ENCODE measurements around the gene CFAP20. TPM values are rescaled to one million over a fixed set of nuclear protein-coding genes. Genes with fewer than 3 reads are reported as not detected.

Gene CFAP20
- total RNA-seq, 4 donors from 2014 or later: 23.7 to 88.8 (median 59.2) TPM

DNA sequence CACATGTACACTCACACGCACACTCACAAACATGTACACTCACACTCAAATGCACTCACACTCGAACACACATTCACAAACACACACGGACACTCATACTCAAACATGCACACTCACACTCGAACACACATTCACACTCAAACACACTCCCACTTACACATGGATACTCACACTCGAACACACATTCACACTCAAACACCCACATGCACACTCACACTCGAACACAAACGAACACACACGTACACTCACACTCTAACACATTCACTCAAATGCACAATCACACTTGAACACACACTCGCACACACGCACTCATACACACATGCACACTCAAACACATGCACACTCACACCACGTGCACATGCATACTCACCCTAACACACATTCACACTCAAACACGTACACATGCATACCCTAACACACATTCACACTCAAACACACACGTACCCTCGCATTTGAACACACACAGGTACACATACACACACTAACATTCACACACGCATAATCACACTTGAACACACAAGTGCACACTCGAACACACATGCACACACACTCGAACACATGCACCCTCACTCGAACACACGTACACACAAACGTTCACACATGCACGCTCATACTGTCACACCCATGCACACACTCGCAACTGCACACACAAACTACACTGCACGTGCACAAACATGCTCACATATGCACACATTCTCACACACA is 41.8 kb downstream of the CFAP20 start:
- no peaks in the 10 kb centered on the region for H3K36me3 ChIP-seq
- DNase-seq: no peak
- no peak overlapping the region for H3K4me3 ChIP-seq
- intact Hi-C loops (cut with DNase I; ENCODE audit: low total_unique reads): no loop called here
- H3K27me3 ChIP-seq: no peaks in the 10 kb centered on the region
- H3K9me3 ChIP-seq: no peaks in the 10 kb centered on the region
- no peak for TF ChIP-seq CTCF (IDR thresholded peaks at IDR 0.05)
- no peak for TF ChIP-seq POLR2A (IDR thresholded peaks at IDR 0.05)
- no peaks in the 10 kb centered on the region for H3K4me1 ChIP-seq
- H3K27ac ChIP-seq: no peak overlapping the region

GRCh38 chr16:58086381-58087208 is 42.6 kb downstream of the CFAP20 start:
- Histone ChIP-seq H3K27ac (no peak overlapping the region), H3K4me3 (no peak overlapping the region), H3K4me1 (no peaks in the 10 kb centered on the region), H3K36me3 (no peaks in the 10 kb centered on the region), H3K27me3 (no peaks in the 10 kb centered on the region), H3K9me3 (no peaks in the 10 kb centered on the region)
- intact Hi-C loops (cut with DNase I; ENCODE audit: low total_unique reads): no loop called here
- DNase-seq: no peak
- no peak for TF ChIP-seq POLR2A (IDR thresholded peaks at IDR 0.05)
- no peak for TF ChIP-seq CTCF (IDR thresholded peaks at IDR 0.05)

DNA sequence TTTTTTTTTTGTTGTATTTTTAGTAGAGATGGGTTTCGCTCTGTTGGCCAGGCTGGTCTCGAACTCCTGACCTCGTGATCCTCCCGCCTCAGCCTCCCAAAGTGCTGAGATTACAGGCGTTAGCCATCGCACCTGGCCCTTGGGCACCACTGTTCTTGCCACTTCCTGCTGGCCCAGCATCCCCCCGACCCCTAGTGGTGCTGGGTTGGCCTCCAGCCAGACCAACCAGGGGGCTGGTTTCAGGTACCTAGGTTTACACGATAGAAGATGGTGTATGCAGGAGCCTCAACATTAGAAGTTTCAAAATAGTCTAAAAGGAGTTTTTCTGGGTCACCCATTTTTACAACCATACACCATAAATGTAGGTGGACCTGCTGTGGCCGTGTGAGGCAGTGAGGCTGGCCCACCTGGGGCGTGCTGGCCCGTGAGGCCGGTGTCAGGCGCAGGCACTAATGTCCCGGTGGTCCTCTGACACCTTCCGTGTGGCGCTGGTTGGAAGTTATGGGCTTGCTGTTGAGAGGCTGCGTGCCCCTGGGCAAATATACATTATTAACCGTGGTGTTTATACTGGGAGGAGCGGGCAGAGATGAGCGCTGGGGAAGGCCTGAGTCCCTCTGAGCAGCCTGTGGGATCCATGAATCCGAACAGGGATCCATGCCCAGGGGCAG is 43.5 kb downstream of the CFAP20 start:
- TF ChIP-seq POLR2A (IDR thresholded peaks at IDR 0.05) (no peak), CTCF (IDR thresholded peaks at IDR 0.05) (no peak)
- DNase-seq: no peak
- no peaks in the 10 kb centered on the region for H3K27me3 ChIP-seq
- no peaks in the 10 kb centered on the region for H3K9me3 ChIP-seq
- H3K4me3 ChIP-seq: no peak overlapping the region
- intact Hi-C loops (cut with DNase I; ENCODE audit: low total_unique reads): no loop called here
- H3K27ac ChIP-seq: no peak overlapping the region
- H3K4me1 ChIP-seq: no peaks in the 10 kb centered on the region
- no peaks in the 10 kb centered on the region for H3K36me3 ChIP-seq

- Histone ChIP-seq H3K4me3 (no peak overlapping the region), H3K36me3 (no peaks in the 10 kb centered on the region), H3K9me3 (no peaks in the 10 kb centered on the region), H3K27ac (no peak overlapping the region), H3K4me1 (no peaks in the 10 kb centered on the region), H3K27me3 (no peaks in the 10 kb centered on the region)
- DNase-seq: no peak
- intact Hi-C loops (cut with DNase I; ENCODE audit: low total_unique reads): no loop called here
- TF ChIP-seq POLR2A (IDR thresholded peaks at IDR 0.05): no peak
- TF ChIP-seq CTCF (IDR thresholded peaks at IDR 0.05): no peak
These were observed 44.0 kb downstream of the CFAP20 start for GRCh38 chr16:58085171-58085570.

DNA sequence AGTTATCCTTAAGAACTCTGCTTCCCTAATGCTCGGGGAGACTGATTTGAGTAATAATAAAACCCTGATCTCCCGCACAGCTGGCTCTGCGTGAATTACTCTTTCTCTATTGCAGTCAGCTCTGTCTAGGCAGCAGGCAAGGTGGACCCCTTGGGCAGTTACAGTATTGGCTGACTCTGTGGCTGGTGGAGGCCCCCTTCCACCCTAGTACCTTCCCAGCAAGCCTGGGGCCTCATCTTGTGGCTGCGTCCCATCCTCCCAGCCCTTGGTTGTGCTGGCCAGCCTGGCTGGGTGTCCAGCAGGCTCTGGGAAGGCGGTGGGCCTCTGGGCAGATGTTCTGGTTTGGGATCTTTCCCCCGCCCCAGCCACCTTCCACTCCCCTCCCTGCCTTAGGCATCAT is 44.5 kb downstream of the CFAP20 start:
- Histone ChIP-seq H3K9me3 (no peaks in the 10 kb centered on the region), H3K27ac (no peak overlapping the region), H3K4me3 (no peak overlapping the region), H3K36me3 (no peaks in the 10 kb centered on the region), H3K27me3 (no peaks in the 10 kb centered on the region), H3K4me1 (no peaks in the 10 kb centered on the region)
- no peak for DNase-seq
- intact Hi-C loops (cut with DNase I; ENCODE audit: low total_unique reads): no loop called here
- TF ChIP-seq CTCF (IDR thresholded peaks at IDR 0.05) (no peak), POLR2A (IDR thresholded peaks at IDR 0.05) (no peak)
